Measurements from ENCODE around the gene GIMAP2. TPM values are rescaled to one million over a fixed set of nuclear protein-coding genes. Genes with fewer than 3 reads are reported as not detected.

GIMAP2 gene
- total and polyA plus RNA-seq, 2 donors (not counting 1 experiment from before 2014, with no cell fraction given): 1.4 to 13.9 TPM

GRCh38 chr7:150645259-150646020 is 40.1 kb upstream of the GIMAP2 start:
- Histone ChIP-seq H3K9ac (ENCODE audit: insufficient read depth, low read length) (no peak overlapping the region), H3K9me3 (ENCODE audit: control insufficient read depth, insufficient read depth, low read depth, low read length) (no peaks in the 10 kb centered on the region), H4K20me1 (ENCODE audit: control insufficient read depth, extremely low read depth, insufficient read depth, low read length) (no peaks in the 10 kb centered on the region), H3K4me2 (ENCODE audit: extremely low read depth, insufficient read depth, low read length) (no peak overlapping the region), H3K27ac (ENCODE audit: insufficient read depth, low read length) (no peak overlapping the region), H2AFZ (ENCODE audit: low read length) (no peak overlapping the region), H3K4me3 (replicated peaks in 1 of 4; ENCODE audit: control extremely low read depth in 1 of 4, insufficient read depth in 1 of 4, low read depth in 3 of 4, low read length in 4 of 4) (no peak overlapping the region), H3K79me2 (ENCODE audit: control insufficient read depth, insufficient read depth, low read length) (no peaks in the 10 kb centered on the region), H3K27me3 (ENCODE audit: control insufficient read depth, insufficient read depth, low read length) (no peaks in the 10 kb centered on the region), H3K4me1 (ENCODE audit: control insufficient read depth, extremely low read depth, insufficient read depth, low read length) (no peaks in the 10 kb centered on the region), H3K36me3 (ENCODE audit: control insufficient read depth, insufficient read depth, low read length) (no peaks in the 10 kb centered on the region)
- no peak for DNase-seq (ENCODE audit: low read depth in 2 of 2)
- TF ChIP-seq, protein P1, sequence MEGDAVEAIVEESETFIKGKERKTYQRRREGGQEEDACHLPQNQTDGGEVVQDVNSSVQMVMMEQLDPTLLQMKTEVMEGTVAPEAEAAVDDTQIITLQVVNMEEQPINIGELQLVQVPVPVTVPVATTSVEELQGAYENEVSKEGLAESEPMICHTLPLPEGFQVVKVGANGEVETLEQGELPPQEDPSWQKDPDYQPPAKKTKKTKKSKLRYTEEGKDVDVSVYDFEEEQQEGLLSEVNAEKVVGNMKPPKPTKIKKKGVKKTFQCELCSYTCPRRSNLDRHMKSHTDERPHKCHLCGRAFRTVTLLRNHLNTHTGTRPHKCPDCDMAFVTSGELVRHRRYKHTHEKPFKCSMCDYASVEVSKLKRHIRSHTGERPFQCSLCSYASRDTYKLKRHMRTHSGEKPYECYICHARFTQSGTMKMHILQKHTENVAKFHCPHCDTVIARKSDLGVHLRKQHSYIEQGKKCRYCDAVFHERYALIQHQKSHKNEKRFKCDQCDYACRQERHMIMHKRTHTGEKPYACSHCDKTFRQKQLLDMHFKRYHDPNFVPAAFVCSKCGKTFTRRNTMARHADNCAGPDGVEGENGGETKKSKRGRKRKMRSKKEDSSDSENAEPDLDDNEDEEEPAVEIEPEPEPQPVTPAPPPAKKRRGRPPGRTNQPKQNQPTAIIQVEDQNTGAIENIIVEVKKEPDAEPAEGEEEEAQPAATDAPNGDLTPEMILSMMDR (conservative IDR thresholded peaks at IDR 0.05 in 1 of 2, IDR thresholded peaks at IDR 0.05 in 1 of 2; ENCODE audit: low read depth in 1 of 2, low read length in 2 of 2): no peak
- no peak for TF ChIP-seq EZH2 (IDR thresholded peaks at IDR 0.05; ENCODE audit: low read length, missing control alignments)

DNA sequence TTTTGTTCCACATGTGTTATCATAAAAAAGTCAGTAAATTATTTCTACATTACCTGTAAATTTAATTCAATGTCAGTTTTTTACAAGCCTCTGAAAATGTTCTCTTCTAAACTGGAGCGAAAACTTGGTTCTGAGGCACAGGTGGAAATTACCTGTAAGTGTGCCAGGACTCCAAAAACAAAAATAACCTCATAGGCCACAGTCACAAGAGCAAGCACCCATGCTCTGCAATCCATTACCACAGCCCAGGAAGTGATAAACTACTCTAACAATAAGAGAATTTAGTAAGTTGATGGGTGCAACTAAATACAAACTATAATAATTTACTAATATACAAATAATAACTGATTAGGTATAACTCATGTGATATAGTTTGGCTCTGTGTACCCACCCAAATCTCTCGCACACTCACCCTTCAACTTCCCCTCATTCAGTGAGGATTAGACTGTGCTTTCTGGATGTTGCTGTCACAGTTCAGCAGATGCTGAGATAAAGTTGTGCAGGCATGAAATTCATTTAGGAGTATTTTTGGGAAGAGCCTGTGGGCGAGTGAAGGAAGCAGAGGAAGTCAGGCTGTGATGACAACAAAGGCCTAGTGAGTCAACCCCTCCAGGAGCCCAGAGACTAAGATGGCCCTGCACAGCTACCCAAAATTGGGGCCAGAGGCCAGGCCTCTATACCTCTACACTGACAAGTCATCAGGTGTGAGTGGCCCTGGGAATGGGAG is 37.0 kb upstream of the GIMAP2 start:
- no peaks in the 10 kb centered on the region for H3K27me3 ChIP-seq (ENCODE audit: control insufficient read depth, insufficient read depth, low read length)
- no peak overlapping the region for H3K9ac ChIP-seq (ENCODE audit: insufficient read depth, low read length)
- H3K4me3 ChIP-seq (replicated peaks in 1 of 4; ENCODE audit: control extremely low read depth in 1 of 4, insufficient read depth in 1 of 4, low read depth in 3 of 4, low read length in 4 of 4): no peak overlapping the region
- no peaks in the 10 kb centered on the region for H4K20me1 ChIP-seq (ENCODE audit: control insufficient read depth, extremely low read depth, insufficient read depth, low read length)
- H3K79me2 ChIP-seq (ENCODE audit: control insufficient read depth, insufficient read depth, low read length): no peaks in the 10 kb centered on the region
- no peaks in the 10 kb centered on the region for H3K9me3 ChIP-seq (ENCODE audit: control insufficient read depth, insufficient read depth, low read depth, low read length)
- no peak overlapping the region for H3K4me2 ChIP-seq (ENCODE audit: extremely low read depth, insufficient read depth, low read length)
- no peak for DNase-seq (ENCODE audit: low read depth in 2 of 2)
- no peak overlapping the region for H3K27ac ChIP-seq (ENCODE audit: insufficient read depth, low read length)
- H2AFZ ChIP-seq (ENCODE audit: low read length): no peak overlapping the region
- TF ChIP-seq, protein P1 (conservative IDR thresholded peaks at IDR 0.05 in 1 of 2, IDR thresholded peaks at IDR 0.05 in 1 of 2; ENCODE audit: low read depth in 1 of 2, low read length in 2 of 2): no peak
- TF ChIP-seq EZH2 (IDR thresholded peaks at IDR 0.05; ENCODE audit: low read length, missing control alignments): no peak
- no peaks in the 10 kb centered on the region for H3K4me1 ChIP-seq (ENCODE audit: control insufficient read depth, extremely low read depth, insufficient read depth, low read length)
- no peaks in the 10 kb centered on the region for H3K36me3 ChIP-seq (ENCODE audit: control insufficient read depth, insufficient read depth, low read length)

DNA sequence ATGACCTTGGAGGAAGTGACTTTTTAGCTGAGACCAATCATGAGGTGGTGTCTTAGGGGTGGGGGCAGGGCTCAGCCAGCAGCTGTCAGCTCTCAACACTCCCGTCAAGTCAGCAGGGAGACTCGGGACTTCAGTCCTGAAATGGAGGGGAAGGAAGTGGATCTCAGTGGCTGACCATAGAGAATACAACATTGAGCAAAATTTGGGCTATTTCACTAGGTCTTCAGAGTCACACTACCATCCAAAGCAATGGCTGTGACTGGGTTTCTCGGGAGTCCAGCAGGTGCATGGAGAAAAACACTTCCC is 36.5 kb upstream of the GIMAP2 start:
- Histone ChIP-seq H2AFZ (ENCODE audit: low read length) (no peak overlapping the region), H3K4me1 (ENCODE audit: control insufficient read depth, extremely low read depth, insufficient read depth, low read length) (no peaks in the 10 kb centered on the region), H3K36me3 (ENCODE audit: control insufficient read depth, insufficient read depth, low read length) (no peaks in the 10 kb centered on the region), H3K4me2 (ENCODE audit: extremely low read depth, insufficient read depth, low read length) (no peak overlapping the region), H3K4me3 (replicated peaks in 1 of 4; ENCODE audit: control extremely low read depth in 1 of 4, insufficient read depth in 1 of 4, low read depth in 3 of 4, low read length in 4 of 4) (no peak overlapping the region), H3K9me3 (ENCODE audit: control insufficient read depth, insufficient read depth, low read depth, low read length) (no peaks in the 10 kb centered on the region), H3K9ac (ENCODE audit: insufficient read depth, low read length) (no peak overlapping the region), H3K27me3 (ENCODE audit: control insufficient read depth, insufficient read depth, low read length) (no peaks in the 10 kb centered on the region), H3K27ac (ENCODE audit: insufficient read depth, low read length) (no peak overlapping the region), H3K79me2 (ENCODE audit: control insufficient read depth, insufficient read depth, low read length) (no peaks in the 10 kb centered on the region), H4K20me1 (ENCODE audit: control insufficient read depth, extremely low read depth, insufficient read depth, low read length) (no peaks in the 10 kb centered on the region)
- TF ChIP-seq, protein P1 (conservative IDR thresholded peaks at IDR 0.05 in 1 of 2, IDR thresholded peaks at IDR 0.05 in 1 of 2; ENCODE audit: low read depth in 1 of 2, low read length in 2 of 2): no peak
- no peak for TF ChIP-seq EZH2 (IDR thresholded peaks at IDR 0.05; ENCODE audit: low read length, missing control alignments)
- no peak for DNase-seq (ENCODE audit: low read depth in 2 of 2)

All from fibroblast of lung (primary cell).